HK-2 (cell line): ENCODE data around the gene EPB41L1.

Experiments used
- DNase-seq: peaks from one replicate; pipeline ENCODE4 v3.0.0-alpha.2; 2018; ENCODE audit not compliant: unreplicated experiment

Gene EPB41L1

GRCh38 chr20:36279776-36280175 is 125.2 kb downstream of the EPB41L1 start:
- DNase-seq = no peak

- DNase-seq = no peak
Measured at GRCh38 chr20:36281785-36282380, 127.3 kb downstream of the EPB41L1 start.
